Left renal pelvis (tissue), 4 donors: Measurements from ENCODE around the gene KAT6B. TPM values are rescaled to one million over a fixed set of nuclear protein-coding genes. Genes with fewer than 3 reads are reported as not detected.

Experiments used
- DNase-seq, 4 donors: peaks; one replicate each; pipeline ENCODE4 v3.0.0-alpha.2; 2013; ENCODE audit warnings: low read depth in 4 of 4, low spot score in 3 of 4
- polyA plus RNA-seq, 4 donors: library from polyadenylated mRNA; unstranded; fragments of 120-200 nt; gene quantifications; one replicate each; pipeline ENCODE4 v1.2.1, GENCODE V29; 2013; ENCODE audit not compliant: insufficient read length in 4 of 4

KAT6B gene
- polyA plus RNA-seq, 4 donors: 42.9 to 47.5 (median 45.5) TPM

DNA sequence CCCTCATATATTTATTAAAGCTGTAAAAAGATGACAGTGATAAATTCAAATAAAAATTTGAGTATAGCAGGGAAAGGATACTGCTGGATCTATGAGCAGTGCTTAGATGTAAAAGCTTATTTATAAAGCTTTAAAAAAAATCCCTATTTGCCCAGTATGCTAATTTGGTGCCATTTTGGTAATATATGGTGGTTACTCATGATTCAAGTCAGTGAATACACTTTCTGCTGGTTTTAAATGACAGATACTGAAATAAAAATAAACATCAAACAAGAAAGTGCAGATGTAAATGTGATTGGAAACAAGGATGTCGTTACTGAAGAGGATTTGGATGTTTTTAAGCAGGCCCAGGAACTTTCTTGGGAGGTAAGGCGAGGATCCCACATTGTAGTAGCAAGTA is 150.7 kb downstream of the KAT6B start:
- DNase-seq: no peak

DNA sequence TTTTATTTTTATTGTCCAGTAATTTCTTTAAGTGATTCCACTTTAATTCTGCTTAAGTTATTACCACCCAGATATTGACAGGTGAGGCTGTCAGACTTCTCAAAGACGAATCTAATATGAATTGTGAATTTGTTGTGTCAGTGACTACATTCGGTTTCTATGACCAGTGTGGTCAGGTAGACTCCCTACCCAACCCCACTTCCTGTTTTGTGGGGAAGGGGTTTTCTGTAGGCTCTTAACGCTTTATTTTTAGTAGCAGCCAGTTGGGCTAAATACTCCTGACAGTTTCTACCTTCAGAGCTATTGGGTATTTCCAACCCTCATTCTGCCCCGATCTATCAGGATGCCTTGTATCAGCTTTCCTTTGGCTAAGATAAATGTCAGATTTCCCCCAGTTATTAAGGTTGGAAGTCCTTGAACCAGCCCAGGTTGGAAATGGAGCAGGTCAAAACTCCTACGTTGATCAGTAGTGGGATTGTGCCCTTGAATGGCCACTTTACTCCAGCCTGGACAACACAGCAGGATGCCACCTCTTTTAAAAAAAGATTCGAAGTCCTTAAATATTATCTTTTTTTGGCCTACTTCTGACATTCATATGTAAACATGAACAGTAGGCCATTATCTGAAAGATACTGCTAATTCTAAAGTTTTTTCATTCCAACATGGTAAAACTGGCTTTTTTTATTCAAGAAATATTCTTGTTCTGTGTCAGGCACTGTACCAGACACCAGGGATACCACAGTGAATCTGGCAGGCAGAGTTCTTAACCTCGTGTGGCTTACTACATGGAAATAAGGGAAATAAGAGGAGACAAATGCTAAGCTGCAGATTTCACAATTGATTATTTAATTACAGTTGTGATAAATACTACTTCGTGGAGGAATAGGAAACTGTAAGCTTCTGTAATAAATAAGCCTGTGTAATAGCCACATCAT is 151.8 kb downstream of the KAT6B start:
- no peak for DNase-seq

DNA sequence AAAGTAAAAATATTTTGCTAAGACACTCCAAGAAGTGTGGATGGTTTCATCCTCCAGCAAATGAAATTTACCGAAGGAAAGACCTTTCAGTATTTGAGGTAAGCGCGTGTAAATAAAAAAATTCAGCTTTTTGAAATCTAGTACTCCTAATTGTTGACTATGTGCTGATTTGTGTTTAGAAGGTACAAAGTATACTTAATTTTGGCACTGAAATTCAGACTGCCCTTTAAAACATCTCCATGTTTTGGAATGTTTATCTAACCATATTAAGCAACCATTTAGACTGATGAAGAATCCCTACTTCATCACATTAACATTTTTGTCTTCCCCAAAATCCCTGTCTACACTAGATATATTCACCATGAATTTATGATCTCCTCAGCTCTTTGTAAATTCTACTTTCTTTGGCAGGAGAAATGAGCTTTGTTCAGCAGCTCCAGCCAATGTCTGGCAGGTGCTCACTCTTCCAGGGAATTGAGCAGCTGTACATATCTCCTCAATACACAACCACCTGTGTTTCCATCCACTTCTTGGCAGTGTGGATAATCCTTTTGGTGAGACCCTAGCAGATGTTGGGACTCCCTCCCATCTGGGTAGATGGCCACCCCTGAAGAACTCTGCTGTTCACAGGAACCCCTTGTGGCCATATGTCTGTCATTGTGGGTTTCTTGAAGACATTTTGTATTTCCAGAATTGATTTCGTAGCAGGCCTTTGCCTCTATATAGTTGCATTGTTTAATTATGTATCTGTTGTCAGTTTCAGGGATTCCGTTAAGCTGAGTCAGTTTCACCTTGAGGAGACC is 155.6 kb downstream of the KAT6B start:
- no peak for DNase-seq

- no peak for DNase-seq
Measured at GRCh38 chr10:74982634-74982982, 156.2 kb downstream of the KAT6B start.

- no peak for DNase-seq
Measured at GRCh38 chr10:74983383-74983782, 157.0 kb downstream of the KAT6B start.

GRCh38 chr10:74987339-74988053 is 161.1 kb downstream of the KAT6B start:
- no peak for DNase-seq

- no peak for DNase-seq
Measured at GRCh38 chr10:74988054-74988775, 161.8 kb downstream of the KAT6B start.

DNA sequence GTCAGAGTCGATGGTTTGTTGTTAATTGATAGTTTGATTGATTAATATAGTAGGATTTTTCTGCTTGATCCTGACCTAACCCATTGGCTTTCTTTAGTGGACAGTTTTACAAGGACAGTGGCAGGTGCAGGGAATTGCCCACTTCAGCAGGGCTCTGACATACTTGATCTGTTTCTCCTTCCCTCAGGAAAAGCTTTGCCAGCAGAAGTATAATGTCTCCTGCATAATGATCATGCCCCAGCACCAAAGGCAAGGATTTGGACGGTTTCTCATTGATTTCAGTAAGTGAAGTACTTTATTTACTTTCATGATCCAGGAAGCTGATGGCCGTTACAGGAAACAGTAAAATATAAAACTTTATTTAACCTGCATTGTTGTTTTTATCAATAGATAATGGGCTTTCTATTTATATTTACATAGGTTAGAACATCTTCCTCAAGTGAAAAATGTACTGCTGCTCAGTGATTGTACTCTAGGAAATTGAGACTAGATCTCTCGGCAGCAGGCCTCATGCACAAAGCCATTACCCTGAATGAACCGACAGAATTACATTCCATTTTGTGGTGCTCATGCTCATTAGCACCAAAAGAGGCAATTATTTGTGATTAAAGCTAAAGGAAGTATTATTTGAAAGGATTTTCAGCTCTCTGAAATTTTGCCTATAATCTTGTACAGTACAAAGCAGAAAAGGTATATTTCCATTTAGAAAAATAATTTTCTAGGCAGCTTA is 162.6 kb downstream of the KAT6B start:
- no peak for DNase-seq

DNA sequence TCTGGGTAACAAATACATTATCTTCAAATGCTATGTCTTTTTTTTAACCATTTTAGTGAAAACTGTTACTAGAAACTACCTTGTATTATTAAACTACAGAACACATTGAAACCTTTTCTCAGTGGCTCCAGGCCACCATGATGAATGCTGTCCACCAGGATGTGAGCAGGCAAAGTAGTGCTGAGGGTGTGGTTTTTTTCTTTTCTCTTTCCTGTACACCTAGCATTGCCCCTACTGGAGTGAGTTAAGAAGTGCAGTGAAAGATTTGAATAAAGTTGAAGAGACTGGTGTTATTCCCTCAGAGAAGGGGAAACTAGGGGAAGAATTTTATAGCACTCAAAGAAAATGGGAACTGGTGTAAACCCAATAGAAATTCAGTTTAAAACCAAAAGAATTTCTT is 165.0 kb downstream of the KAT6B start:
- no peak for DNase-seq

DNA sequence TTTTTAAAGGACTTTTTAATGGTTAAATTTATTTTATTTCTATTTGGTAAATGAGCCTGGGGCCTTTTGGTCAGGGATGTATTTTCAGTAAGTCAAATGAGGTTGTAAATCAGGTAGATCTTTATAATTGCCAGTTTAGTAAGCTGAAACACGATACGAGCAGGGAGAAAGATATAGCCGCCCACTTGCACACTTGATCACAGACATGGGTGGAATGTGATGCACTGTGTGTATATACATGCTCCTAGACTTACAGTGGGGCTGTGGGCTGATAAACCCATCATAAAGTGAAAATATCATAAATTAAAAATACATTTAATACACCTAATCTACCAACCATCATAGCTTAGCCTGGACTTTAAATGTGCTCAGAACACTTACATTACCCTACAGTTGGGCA is 165.7 kb downstream of the KAT6B start:
- DNase-seq: no peak

DNA sequence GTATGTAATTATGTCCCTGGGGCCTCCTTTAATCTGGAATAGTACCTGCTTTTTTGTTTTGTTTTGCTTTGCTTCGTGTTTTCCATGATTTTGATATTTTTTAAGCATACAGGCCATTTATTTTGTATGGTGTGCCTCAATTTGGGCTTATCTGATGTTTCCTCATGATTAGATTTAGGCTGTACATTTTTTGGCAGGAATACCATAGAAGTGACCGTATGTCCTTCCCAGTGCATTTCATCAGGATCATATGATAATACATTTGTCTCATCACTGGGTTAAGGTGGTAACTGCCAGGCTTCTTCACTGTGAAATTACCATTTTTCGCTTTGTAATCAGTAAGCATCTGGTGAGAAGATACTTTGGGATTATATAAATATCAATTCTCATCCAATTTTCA is 167.2 kb downstream of the KAT6B start:
- DNase-seq: no peak

DNA sequence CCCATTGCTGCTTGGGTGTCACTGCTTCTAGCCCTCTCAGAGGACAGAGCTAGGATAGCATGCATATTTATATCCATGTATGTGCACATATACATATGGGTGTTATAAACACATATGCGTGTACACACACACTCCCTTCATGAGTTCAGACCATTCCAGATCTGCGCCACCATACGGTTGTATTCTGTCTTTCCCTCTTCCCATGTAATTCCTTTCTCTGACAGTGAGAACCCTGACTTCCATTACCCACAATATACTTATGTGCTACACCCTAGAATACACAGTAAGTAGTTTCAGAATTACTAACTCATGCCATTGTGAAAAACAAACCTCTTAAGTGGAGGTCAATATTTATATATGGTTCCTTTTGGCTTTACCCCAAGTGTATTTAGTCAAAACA is 168.5 kb downstream of the KAT6B start:
- DNase-seq: no peak

GRCh38 chr10:74995806-74996205 is 169.4 kb downstream of the KAT6B start:
- no peak for DNase-seq

- DNase-seq: no peak
Measured at GRCh38 chr10:74997163-74997562, 170.8 kb downstream of the KAT6B start.

DNA sequence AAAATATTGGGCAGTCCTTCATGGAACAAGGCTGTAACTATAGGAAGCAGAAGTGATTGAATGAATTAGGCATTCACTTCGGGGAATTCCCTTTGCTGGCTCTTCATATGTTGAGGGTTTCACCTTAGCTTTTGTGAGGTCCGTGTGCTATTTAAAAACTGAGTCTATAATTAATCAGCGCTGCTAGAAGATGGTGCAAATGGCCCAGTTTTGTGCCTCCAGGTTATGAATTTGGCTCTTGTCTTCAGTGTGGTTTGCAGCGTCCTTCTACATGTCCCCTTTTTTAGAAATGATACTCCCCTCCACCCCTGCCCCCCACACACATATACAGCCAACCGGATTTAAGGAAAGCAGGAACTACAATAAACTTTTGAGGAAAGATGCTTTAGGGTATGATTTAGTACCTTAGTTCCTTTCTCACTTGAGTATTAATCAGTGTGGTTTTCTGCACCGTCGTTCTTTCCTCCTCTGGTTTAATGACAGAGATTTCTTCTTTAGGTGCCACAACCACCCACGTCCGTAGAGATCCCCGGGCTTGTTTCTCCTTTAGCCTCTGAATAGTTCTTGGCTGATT is 174.4 kb downstream of the KAT6B start:
- DNase-seq: no peak

DNA sequence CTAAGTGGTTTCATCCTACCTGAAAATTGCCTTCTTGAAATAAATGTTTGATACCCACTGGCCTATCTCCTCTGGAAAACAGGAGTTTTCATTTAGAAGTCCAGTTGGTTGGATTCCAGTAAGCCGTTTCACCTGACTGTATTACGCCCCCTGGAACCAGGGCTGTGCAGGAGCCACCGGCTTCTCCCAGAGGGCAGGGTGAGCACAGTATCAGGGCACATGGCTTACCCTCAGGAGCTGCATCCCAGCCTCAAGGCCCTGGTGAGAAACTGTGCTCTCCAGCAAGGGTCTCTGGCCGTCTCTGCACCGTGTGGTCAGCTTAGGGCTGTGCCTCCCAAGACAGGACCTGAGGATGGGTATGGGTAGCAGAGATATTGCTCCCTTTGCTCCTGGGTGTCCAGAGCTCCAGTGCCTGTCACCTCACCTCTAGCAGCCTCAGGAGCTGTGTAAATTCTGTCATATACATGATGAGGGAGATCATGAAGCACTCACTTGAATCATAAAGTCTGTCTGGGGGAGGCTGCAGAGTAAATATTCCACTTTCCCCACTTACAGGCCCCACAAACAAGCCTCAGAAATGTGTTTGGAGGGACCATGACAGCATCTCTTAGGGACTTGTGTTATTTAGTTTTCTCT is 175.4 kb downstream of the KAT6B start:
- no peak for DNase-seq

- no peak for DNase-seq
Measured at GRCh38 chr10:75002351-75002725, 175.9 kb downstream of the KAT6B start.

GRCh38 chr10:75002967-75003594 is 176.7 kb downstream of the KAT6B start:
- DNase-seq: no peak

- DNase-seq: no peak
Measured at GRCh38 chr10:75003891-75004290, 177.5 kb downstream of the KAT6B start.
